ENCODE results near the gene RBFOX1. TPM values are rescaled to one million over a fixed set of nuclear protein-coding genes. Genes with fewer than 3 reads are reported as not detected.

RBFOX1 gene
- total and polyA plus RNA-seq, 2 donors (not counting 1 experiment from before 2014, with no cell fraction given), result not detected

- DNase-seq (no peak), ATAC-seq (ENCODE audit: low read depth) (no peak)
- TF ChIP-seq CTCF (IDR thresholded peaks at IDR 0.05), result no peak
- no peak for TF ChIP-seq EZH2 (IDR thresholded peaks at IDR 0.05; ENCODE audit: borderline replicate concordance, insufficient read depth, low read depth, low read length, poor library complexity, severe bottlenecking)
- no peak overlapping the region for H3K27ac Mint-ChIP-seq
- Histone ChIP-seq H2AFZ (ENCODE audit: insufficient read depth, low read depth, low read length, poor library complexity, severe bottlenecking) (no peak overlapping the region), H3K36me3 (replicated peaks in 1 of 2; ENCODE audit: control extremely low read depth in 1 of 2, control insufficient read depth in 1 of 2, extremely low read depth in 1 of 2, insufficient read depth in 2 of 2, low read length in 1 of 2) (no peaks in the 10 kb centered on the region), H4K20me1 (ENCODE audit: control insufficient read depth, insufficient read depth, low read length, poor library complexity, severe bottlenecking) (no peaks in the 10 kb centered on the region), H3K27me3 (replicated peaks in 1 of 4; ENCODE audit: control extremely low read depth in 1 of 4, control insufficient read depth in 3 of 4, insufficient read depth in 4 of 4, low read length in 3 of 4) (no peaks in the 10 kb centered on the region), H3K4me1 (ENCODE audit: control insufficient read depth in 2 of 2, insufficient read depth in 2 of 2, low read length in 2 of 2) (no peaks in the 10 kb centered on the region), H3K9me3 (ENCODE audit: control extremely low read depth in 1 of 3, control insufficient read depth in 2 of 3, insufficient read depth in 1 of 3, low read length in 2 of 3) (peaks cover 0 to 8% (median 4%) of the 10 kb centered on the region in 3 donors), H3K4me3 (ENCODE audit: control extremely low read depth in 1 of 5, extremely low read depth in 1 of 5, insufficient read depth in 1 of 5, low read depth in 2 of 5, low read length in 4 of 5) (no peak overlapping the region), H3K79me2 (ENCODE audit: control insufficient read depth, insufficient read depth, low read length) (no peaks in the 10 kb centered on the region), H3K9ac (ENCODE audit: low read length) (no peak overlapping the region), H3K27ac (ENCODE audit: low read length in 2 of 2) (no peak overlapping the region), H3K4me2 (replicated peaks; ENCODE audit: low read depth, low read length, poor library complexity, severe bottlenecking) (no peak overlapping the region)
- CTCF ChIA-PET, result no interaction called here
- no peaks in the 10 kb centered on the region for H3K4me1 Mint-ChIP-seq
- intact Hi-C loops (cut with micrococcal nuclease), result no loop called here
- no peaks in the 10 kb centered on the region for H3K27me3 Mint-ChIP-seq
- WGBS (ENCODE audit: insufficient coverage), result 70% methylated on average over 2 of the region's 2 CpGs
- H3K9me3 Mint-ChIP-seq (ENCODE audit: insufficient read depth), result peaks cover under 1% of the 10 kb centered on the region
- POLR2A ChIA-PET, result no interaction called here
- H3K4me3 Mint-ChIP-seq, result no peak overlapping the region
Measured at GRCh38 chr16:7431723-7432122, 99.1 kb downstream of the RBFOX1 start.

GRCh38 chr16:7436306-7436705, 103.7 kb downstream of the RBFOX1 start:
- no peaks in the 10 kb centered on the region for H3K9me3 Mint-ChIP-seq (ENCODE audit: insufficient read depth)
- no peak overlapping the region for H3K4me3 Mint-ChIP-seq
- Histone ChIP-seq H3K36me3 (replicated peaks in 1 of 2; ENCODE audit: control extremely low read depth in 1 of 2, control insufficient read depth in 1 of 2, extremely low read depth in 1 of 2, insufficient read depth in 2 of 2, low read length in 1 of 2) (no peaks in the 10 kb centered on the region), H3K27me3 (replicated peaks in 1 of 4; ENCODE audit: control extremely low read depth in 1 of 4, control insufficient read depth in 3 of 4, insufficient read depth in 4 of 4, low read length in 3 of 4) (no peaks in the 10 kb centered on the region), H3K4me1 (ENCODE audit: control insufficient read depth in 2 of 2, insufficient read depth in 2 of 2, low read length in 2 of 2) (no peaks in the 10 kb centered on the region), H3K9ac (ENCODE audit: low read length) (no peak overlapping the region), H3K9me3 (ENCODE audit: control extremely low read depth in 1 of 3, control insufficient read depth in 2 of 3, insufficient read depth in 1 of 3, low read length in 2 of 3) (peaks cover 0 to 10% (median 4%) of the 10 kb centered on the region in 3 donors), H4K20me1 (ENCODE audit: control insufficient read depth, insufficient read depth, low read length, poor library complexity, severe bottlenecking) (no peaks in the 10 kb centered on the region), H3K4me2 (replicated peaks; ENCODE audit: low read depth, low read length, poor library complexity, severe bottlenecking) (no peak overlapping the region), H2AFZ (ENCODE audit: insufficient read depth, low read depth, low read length, poor library complexity, severe bottlenecking) (no peak overlapping the region), H3K4me3 (ENCODE audit: control extremely low read depth in 1 of 5, extremely low read depth in 1 of 5, insufficient read depth in 1 of 5, low read depth in 2 of 5, low read length in 4 of 5) (no peak overlapping the region), H3K79me2 (ENCODE audit: control insufficient read depth, insufficient read depth, low read length) (no peaks in the 10 kb centered on the region), H3K27ac (ENCODE audit: low read length in 2 of 2) (no peak overlapping the region)
- ATAC-seq (ENCODE audit: low read depth), result no peak
- no peaks in the 10 kb centered on the region for H3K27me3 Mint-ChIP-seq
- POLR2A ChIA-PET, result no interaction called here
- 100% methylated on average over 1 of the region's 5 CpGs for WGBS (ENCODE audit: insufficient coverage)
- no peak overlapping the region for H3K27ac Mint-ChIP-seq
- intact Hi-C loops (cut with micrococcal nuclease), result no loop called here
- TF ChIP-seq EZH2 (IDR thresholded peaks at IDR 0.05; ENCODE audit: borderline replicate concordance, insufficient read depth, low read depth, low read length, poor library complexity, severe bottlenecking), result no peak
- no peak for TF ChIP-seq CTCF (IDR thresholded peaks at IDR 0.05)
- CTCF ChIA-PET, result no interaction called here
- H3K4me1 Mint-ChIP-seq, result no peaks in the 10 kb centered on the region
- DNase-seq, result no peak
